H9 (cell line): ENCODE measurements around the gene SLC6A2. TPM values are rescaled to one million over a fixed set of nuclear protein-coding genes. Genes with fewer than 3 reads are reported as not detected.

Experiments used
- DNase-seq: peaks from one replicate; pipeline ENCODE4 v3.0.0-alpha.2; 2017
- H2AFZ ChIP-seq: one replicate; pipeline ENCODE4 v1.6.1; 2013; ENCODE audit warnings: mild to moderate bottlenecking, low read length, control low read depth, moderate library complexity
- H2AK5ac ChIP-seq: 2 replicates; pipeline ENCODE4 v1.6.1; 2013; ENCODE audit warnings: low read length, control low read depth, mixed read lengths; ENCODE audit not compliant: insufficient read length
- H2BK120ac ChIP-seq: one replicate; pipeline ENCODE4 v1.6.1; 2013; ENCODE audit warnings: low read depth, mild to moderate bottlenecking, low read length, control low read depth, inconsistent platforms; ENCODE audit not compliant: poor library complexity, severe bottlenecking
- H2BK12ac ChIP-seq: 2 replicates; pipeline ENCODE4 v1.6.1; 2013; ENCODE audit warnings: low read length, control low read depth, mixed read lengths, low read depth; ENCODE audit not compliant: insufficient read length
- H2BK15ac ChIP-seq: 2 replicates; pipeline ENCODE4 v1.6.1; 2013; ENCODE audit warnings: low read depth, low read length, control low read depth
- H2BK20ac ChIP-seq: one replicate; pipeline ENCODE4 v1.6.1; 2013; ENCODE audit warnings: low read depth, mild to moderate bottlenecking, low read length, control low read depth, inconsistent platforms; ENCODE audit not compliant: poor library complexity, severe bottlenecking
- H2BK5ac ChIP-seq: 2 replicates; pipeline ENCODE4 v1.6.1; 2013; ENCODE audit warnings: low read length, control low read depth, mixed read lengths; ENCODE audit not compliant: insufficient read length
- H3K14ac ChIP-seq: 2 replicates; pipeline ENCODE4 v1.6.1; 2013; ENCODE audit warnings: low read length, control low read depth; ENCODE audit not compliant: insufficient read depth
- H3K18ac ChIP-seq: 2 replicates; pipeline ENCODE4 v1.6.1; 2013; ENCODE audit warnings: low read depth, mild to moderate bottlenecking, mixed read lengths, low read length, control low read depth; ENCODE audit not compliant: insufficient read length
- H3K23ac ChIP-seq: 2 replicates; pipeline ENCODE4 v1.6.1; 2013; ENCODE audit warnings: low read length, control low read depth, mixed read lengths, low read depth; ENCODE audit not compliant: insufficient read length
- H3K23me2 ChIP-seq: 2 replicates; pipeline ENCODE4 v1.6.1; 2013; ENCODE audit warnings: low read depth, mild to moderate bottlenecking, mixed read lengths, low read length, control low read depth; ENCODE audit not compliant: insufficient read length, poor library complexity, severe bottlenecking
- H3K27ac ChIP-seq: 2 replicates; pipeline ENCODE4 v1.5.1; 2013; ENCODE audit warnings: low read length, control low read depth, mixed read lengths, low read depth; ENCODE audit not compliant: insufficient read length
- H3K27me3 ChIP-seq: 2 replicates; pipeline ENCODE4 v1.6.1; 2013; ENCODE audit warnings: low read length, control low read depth, inconsistent platforms; ENCODE audit not compliant: insufficient read depth
- H3K4ac ChIP-seq: 2 replicates; pipeline ENCODE4 v1.6.1; 2013; ENCODE audit warnings: low read depth, mild to moderate bottlenecking, control low read depth, inconsistent platforms, low read length, moderate library complexity
- H3K4me1 ChIP-seq: 2 replicates; pipeline ENCODE4 v1.6.1; 2013; ENCODE audit warnings: low read length, control low read depth, inconsistent platforms; ENCODE audit not compliant: insufficient read depth
- H3K4me2 ChIP-seq: 2 replicates; pipeline ENCODE4 v1.6.1; 2013; ENCODE audit warnings: low read length, control low read depth, mixed read lengths; ENCODE audit not compliant: insufficient read length, insufficient read depth
- H3K56ac ChIP-seq: 2 replicates; pipeline ENCODE4 v1.6.1; 2013; ENCODE audit warnings: low read depth, mild to moderate bottlenecking, mixed read lengths, low read length, control low read depth; ENCODE audit not compliant: insufficient read length
- H3K79me1 ChIP-seq: 2 replicates; pipeline ENCODE4 v1.6.1; 2013; ENCODE audit warnings: low read depth, mild to moderate bottlenecking, moderate library complexity, low read length, control low read depth, inconsistent platforms; ENCODE audit not compliant: insufficient read depth, poor library complexity, severe bottlenecking
- H3K79me2 ChIP-seq: 2 replicates; pipeline ENCODE4 v1.6.1; 2013; ENCODE audit warnings: low read length, control low read depth, inconsistent platforms; ENCODE audit not compliant: insufficient read depth
- H3K9ac ChIP-seq: 2 replicates; pipeline ENCODE4 v1.6.1; 2013; ENCODE audit warnings: low read length, control low read depth, mixed read lengths; ENCODE audit not compliant: insufficient read length; ENCODE audit errors: extremely low read depth
- H3K9me3 ChIP-seq: one replicate; pipeline ENCODE4 v1.6.1; 2013; ENCODE audit warnings: low read depth, low read length, inconsistent platforms; ENCODE audit not compliant: control insufficient read depth
- H3T11ph ChIP-seq: one replicate; pipeline ENCODE4 v1.6.1; 2013; ENCODE audit warnings: mild to moderate bottlenecking, low read length, control low read depth, inconsistent platforms
- H4K20me1 ChIP-seq: one replicate; pipeline ENCODE4 v1.6.1; 2013; ENCODE audit not compliant: control insufficient read depth, insufficient read length, insufficient read depth
- H4K5ac ChIP-seq: 2 replicates; pipeline ENCODE4 v1.6.1; 2013; ENCODE audit warnings: low read depth, mild to moderate bottlenecking, mixed read lengths, low read length, control low read depth; ENCODE audit not compliant: insufficient read length
- H4K8ac ChIP-seq: replicated peaks from 2 replicates; pipeline ENCODE4 v1.6.1; 2013; ENCODE audit warnings: low read length, control low read depth, mixed read lengths, low read depth; ENCODE audit not compliant: insufficient read length
- H4K91ac ChIP-seq: 2 replicates; pipeline ENCODE4 v1.6.1; 2013; ENCODE audit warnings: low read depth, mild to moderate bottlenecking, moderate library complexity, mixed read lengths, low read length, control low read depth; ENCODE audit not compliant: insufficient read length
- H3K27ac Mint-ChIP-seq, 3 experiments: 2 replicates in 2 of 3; 3 replicates in 1 of 3; pipeline ENCODE4 v1.8.0; 2020 to 2021; ENCODE audit warnings: mixed read lengths in 3 of 3, mild to moderate bottlenecking in 1 of 3, moderate library complexity in 1 of 3
- H3K27me3 Mint-ChIP-seq: 2 replicates; pipeline ENCODE4 v1.8.0; 2021; ENCODE audit warnings: low read depth, mild to moderate bottlenecking, moderate library complexity, mixed read lengths
- H3K36me3 Mint-ChIP-seq, 3 experiments: 2 replicates in 2 of 3; 3 replicates in 1 of 3; pipeline ENCODE4 v1.8.0; 2020 to 2021; ENCODE audit warnings: low read depth in 3 of 3, mixed read lengths in 3 of 3; ENCODE audit not compliant: insufficient read depth in 1 of 3
- H3K4me1 Mint-ChIP-seq, 2 experiments: 2 replicates each; pipeline ENCODE4 v1.8.0; 2020; ENCODE audit warnings: mixed read lengths in 2 of 2
- H3K4me3 Mint-ChIP-seq, 2 experiments: 2 replicates in 1 of 2; 3 replicates in 1 of 2; pipeline ENCODE4 v1.8.0; 2020 to 2021; ENCODE audit warnings: mild to moderate bottlenecking in 2 of 2, mixed read lengths in 2 of 2, moderate library complexity in 1 of 2
- H3K9me3 Mint-ChIP-seq, 2 experiments: 2 replicates in 1 of 2; 3 replicates in 1 of 2; pipeline ENCODE4 v1.8.0; 2020; ENCODE audit warnings: mild to moderate bottlenecking in 2 of 2, mixed read lengths in 2 of 2, moderate library complexity in 1 of 2
- WGBS: extraction: QIAGEN DNeasy Blood & Tissue Kit; methylation state at CpG from one replicate; pipeline ENCODE4 v1.1.7; 2013; ENCODE audit warnings: missing lambda C conversion rate, low lambda C conversion rate, mixed read lengths; ENCODE audit not compliant: insufficient read length; ENCODE audit errors: extremely low coverage; 5-methylcytosine and 5-hydroxymethylcytosine counted together
- total RNA-seq: library from RNA; stranded (reverse); gene quantifications from 2 replicates; pipeline ENCODE4 v1.2.1, GENCODE V29; 2021
- TF ChIP-seq, protein P1 (sequence below): fragments of 200-600 bp; sonication (generic); conservative IDR thresholded peaks from 3 replicates; pipeline ENCODE4 v1.8.0; 2021; ENCODE audit warnings: antibody characterized with exemption, mild to moderate bottlenecking

The SLC6A2 gene
- total RNA-seq, 1 experiment from 2014 or later: 0.24 TPM

DNA sequence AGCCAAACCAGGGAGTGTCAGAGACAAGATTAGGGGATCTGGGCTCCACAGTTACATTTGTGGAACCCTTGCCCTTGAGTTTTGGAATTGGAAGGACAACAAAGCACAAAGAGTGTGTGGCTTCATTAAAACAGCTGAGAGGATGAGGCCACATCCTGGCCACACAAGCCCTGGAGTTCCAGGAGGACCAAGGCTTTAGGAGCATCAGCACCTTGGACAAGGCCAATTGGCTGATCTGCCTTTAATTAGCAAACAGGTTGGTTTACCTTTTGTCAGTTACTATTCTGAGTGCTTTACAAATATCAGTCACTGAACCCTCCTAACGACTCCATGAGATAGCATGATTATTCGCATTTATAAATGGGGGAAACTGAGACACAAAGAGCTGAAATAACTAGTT, 54.7 kb downstream of the SLC6A2 start:
- Histone ChIP-seq H3K56ac (no peak overlapping the region), H4K5ac (no peak overlapping the region), H2AFZ (no peak overlapping the region), H3K79me2 (no peaks in the 10 kb centered on the region), H3K23ac (no peak overlapping the region), H3K9me3 (no peaks in the 10 kb centered on the region), H3T11ph (no peak overlapping the region), H3K27ac (no peak overlapping the region), H2BK20ac (no peak overlapping the region), H3K4me2 (no peak overlapping the region), H3K79me1 (no peaks in the 10 kb centered on the region), H3K4ac (no peak overlapping the region), H3K18ac (no peak overlapping the region), H3K14ac (no peak overlapping the region), H2AK5ac (no peak overlapping the region), H3K9ac (no peak overlapping the region), H4K8ac (no peak overlapping the region), H3K4me1 (no peaks in the 10 kb centered on the region), H3K23me2 (no peaks in the 10 kb centered on the region), H2BK120ac (no peak overlapping the region), H3K27me3 (no peaks in the 10 kb centered on the region), H2BK5ac (no peak overlapping the region), H4K20me1 (no peaks in the 10 kb centered on the region), H4K91ac (no peak overlapping the region), H2BK12ac (no peak overlapping the region), H2BK15ac (no peak overlapping the region)
- H3K4me3 Mint-ChIP-seq: no peak overlapping the region
- TF ChIP-seq, protein P1, sequence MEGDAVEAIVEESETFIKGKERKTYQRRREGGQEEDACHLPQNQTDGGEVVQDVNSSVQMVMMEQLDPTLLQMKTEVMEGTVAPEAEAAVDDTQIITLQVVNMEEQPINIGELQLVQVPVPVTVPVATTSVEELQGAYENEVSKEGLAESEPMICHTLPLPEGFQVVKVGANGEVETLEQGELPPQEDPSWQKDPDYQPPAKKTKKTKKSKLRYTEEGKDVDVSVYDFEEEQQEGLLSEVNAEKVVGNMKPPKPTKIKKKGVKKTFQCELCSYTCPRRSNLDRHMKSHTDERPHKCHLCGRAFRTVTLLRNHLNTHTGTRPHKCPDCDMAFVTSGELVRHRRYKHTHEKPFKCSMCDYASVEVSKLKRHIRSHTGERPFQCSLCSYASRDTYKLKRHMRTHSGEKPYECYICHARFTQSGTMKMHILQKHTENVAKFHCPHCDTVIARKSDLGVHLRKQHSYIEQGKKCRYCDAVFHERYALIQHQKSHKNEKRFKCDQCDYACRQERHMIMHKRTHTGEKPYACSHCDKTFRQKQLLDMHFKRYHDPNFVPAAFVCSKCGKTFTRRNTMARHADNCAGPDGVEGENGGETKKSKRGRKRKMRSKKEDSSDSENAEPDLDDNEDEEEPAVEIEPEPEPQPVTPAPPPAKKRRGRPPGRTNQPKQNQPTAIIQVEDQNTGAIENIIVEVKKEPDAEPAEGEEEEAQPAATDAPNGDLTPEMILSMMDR: no peak
- H3K36me3 Mint-ChIP-seq: no peaks in the 10 kb centered on the region
- WGBS: no CpG with 5 or more reads among the region's 2 CpGs
- H3K27me3 Mint-ChIP-seq: peaks cover 16% of the 10 kb centered on the region
- H3K4me1 Mint-ChIP-seq: peaks cover 0 to 4% of the 10 kb centered on the region in 2 experiments; a peak in 3 of 4 replicates
- peak; percentile 33 for DNase-seq
- no peak overlapping the region for H3K27ac Mint-ChIP-seq
- no peaks in the 10 kb centered on the region; a peak in 1 of 5 replicates for H3K9me3 Mint-ChIP-seq
